H1 (cell line): ENCODE results near the gene LPP. TPM values are rescaled to one million over a fixed set of nuclear protein-coding genes. Genes with fewer than 3 reads are reported as not detected.

Experiments used
- SIRT6 ChIP-seq: IDR thresholded peaks from one replicate; pipeline ENCODE4 v1.7.1; 2012; ENCODE audit warnings: low read length, inconsistent platforms
- polyA plus RNA-seq, 7 experiments: library from polyadenylated mRNA; depleted of rRNA in 3 of 7; stranded (reverse) in 5 of 7; unstranded in 2 of 7; fragments of >200 nt in 5 of 7; fragments of 200-250 nt in 2 of 7; gene quantifications; 1 replicate in 5 of 7; 2 replicates in 1 of 7; 4 replicates in 1 of 7; pipeline versions ENCODE4 v1.2.1 to v1.2.3, GENCODE V29; 2011 to 2013; ENCODE audit warnings: missing spikeins in 2 of 7, mixed read lengths in 2 of 7
- total RNA-seq: library from RNA; stranded (reverse); fragmentation: NEBNext Ultra II Directional; extraction: Animal tissue kit (Norgen Biotek cat#: 25700); gene quantifications from 2 replicates; pipeline ENCODE4 v1.2.1, GENCODE V29; 2021

LPP gene
- total and polyA plus RNA-seq, 2 of the 8 experiments (the other 6 are each of a cell fraction or from before 2014, with no cell fraction given): 10.0 to 53.3 TPM

DNA sequence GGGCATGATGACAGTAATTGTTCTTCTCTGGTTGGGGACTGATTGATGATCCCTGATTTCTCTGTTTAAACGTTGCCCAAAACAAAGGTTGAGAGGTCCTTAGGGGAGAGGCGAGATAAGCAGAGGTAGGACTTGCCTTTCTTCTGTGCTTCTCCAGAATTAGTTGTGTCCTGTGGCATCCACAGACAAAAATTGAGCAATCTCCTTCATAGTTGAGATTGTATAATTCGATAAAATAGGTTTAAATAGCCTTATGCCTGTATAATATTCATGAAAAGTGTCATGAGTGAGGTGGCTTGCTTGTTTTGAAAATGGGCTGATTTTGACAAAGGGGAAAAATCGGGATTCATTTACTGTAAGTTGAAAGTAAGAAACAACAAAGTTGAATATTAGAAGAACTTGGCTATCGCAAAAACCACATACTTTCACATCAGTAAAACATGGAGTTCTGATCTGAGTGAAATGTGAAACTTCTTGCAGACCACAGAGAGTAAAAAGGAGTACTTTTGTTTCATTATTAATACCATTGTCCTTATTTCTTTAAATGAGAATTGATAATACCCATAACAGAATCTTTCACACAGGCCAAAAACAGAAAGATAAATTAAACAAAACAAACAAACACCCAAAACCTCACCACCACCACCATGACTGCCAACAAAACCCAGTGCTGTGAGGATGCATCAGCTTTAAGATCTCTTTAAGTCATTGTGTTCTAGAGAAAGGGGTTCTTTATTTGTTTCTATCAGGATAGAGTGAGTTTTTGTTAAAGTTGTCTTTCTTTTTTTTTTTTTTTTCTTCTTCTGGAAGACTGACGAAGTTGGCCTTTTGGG lies 155.7 kb downstream of the LPP start (continued):
- TF ChIP-seq SIRT6: no peak
